ENCODE measurements around the gene COL17A1. TPM values are rescaled to one million over a fixed set of nuclear protein-coding genes. Genes with fewer than 3 reads are reported as not detected.

Gene COL17A1
- total RNA-seq, 1 experiment from 2014 or later: 1.2 TPM

DNA sequence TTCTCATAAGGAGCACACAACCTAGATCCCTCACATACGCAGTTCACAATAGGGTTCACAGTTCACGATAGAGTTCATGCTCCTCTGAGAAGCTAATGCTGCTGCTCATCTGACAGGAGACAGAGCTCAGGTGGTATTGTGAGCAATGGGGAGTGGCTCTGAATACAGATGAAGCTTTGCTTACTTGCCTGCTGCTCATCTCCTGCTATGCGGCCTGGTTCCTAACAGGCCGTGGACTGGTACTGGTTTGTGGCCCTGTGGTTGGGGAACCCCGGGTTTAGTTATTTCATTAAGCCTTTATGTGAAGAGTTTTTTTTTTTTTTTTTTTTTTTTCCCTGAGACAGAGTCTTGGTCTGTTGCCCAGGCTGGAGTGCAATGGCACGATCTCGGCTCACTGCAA lies 99.3 kb downstream of the COL17A1 start:
- CTCF ChIA-PET: no interaction called here
- H3K4me2 ChIP-seq (ENCODE audit: low read length): no peak overlapping the region

GRCh38 chr10:103985726-103986125 lies 100.0 kb downstream of the COL17A1 start:
- H3K9ac ChIP-seq (ENCODE audit: low read length): no peak overlapping the region
- ATAC-seq (no peak), DNase-seq (no peak)
- no peaks in the 10 kb centered on the region for H3F3A ChIP-seq (ENCODE audit: low read length, unreplicated experiment)
- no peaks in the 10 kb centered on the region for H3K36me3 ChIP-seq (ENCODE audit: low read depth, low read length)
- TF ChIP-seq, protein P1, sequence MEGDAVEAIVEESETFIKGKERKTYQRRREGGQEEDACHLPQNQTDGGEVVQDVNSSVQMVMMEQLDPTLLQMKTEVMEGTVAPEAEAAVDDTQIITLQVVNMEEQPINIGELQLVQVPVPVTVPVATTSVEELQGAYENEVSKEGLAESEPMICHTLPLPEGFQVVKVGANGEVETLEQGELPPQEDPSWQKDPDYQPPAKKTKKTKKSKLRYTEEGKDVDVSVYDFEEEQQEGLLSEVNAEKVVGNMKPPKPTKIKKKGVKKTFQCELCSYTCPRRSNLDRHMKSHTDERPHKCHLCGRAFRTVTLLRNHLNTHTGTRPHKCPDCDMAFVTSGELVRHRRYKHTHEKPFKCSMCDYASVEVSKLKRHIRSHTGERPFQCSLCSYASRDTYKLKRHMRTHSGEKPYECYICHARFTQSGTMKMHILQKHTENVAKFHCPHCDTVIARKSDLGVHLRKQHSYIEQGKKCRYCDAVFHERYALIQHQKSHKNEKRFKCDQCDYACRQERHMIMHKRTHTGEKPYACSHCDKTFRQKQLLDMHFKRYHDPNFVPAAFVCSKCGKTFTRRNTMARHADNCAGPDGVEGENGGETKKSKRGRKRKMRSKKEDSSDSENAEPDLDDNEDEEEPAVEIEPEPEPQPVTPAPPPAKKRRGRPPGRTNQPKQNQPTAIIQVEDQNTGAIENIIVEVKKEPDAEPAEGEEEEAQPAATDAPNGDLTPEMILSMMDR (conservative IDR thresholded peaks at IDR 0.05; ENCODE audit: low read depth, low read length): no peak
- TF ChIP-seq EZH2 (IDR thresholded peaks at IDR 0.05; ENCODE audit: low read length, unreplicated experiment) (no peak), EZH2phosphoT487 (IDR thresholded peaks at IDR 0.05; ENCODE audit: borderline replicate concordance, low read length) (no peak)
- 0 out of 2 replicates have a peak, but pooled peaks cover 2% of the 10 kb centered on the region for H3K4me1 ChIP-seq (ENCODE audit: insufficient read depth, low read length)
- H3K9me3 ChIP-seq (ENCODE audit: low read length): no peaks in the 10 kb centered on the region
- no peaks in the 10 kb centered on the region for H3K9me2 ChIP-seq (replicated peaks; ENCODE audit: low read length)
- ChIA-PET POLR2A (ENCODE audit: unreplicated experiment) (no interaction called here), CTCF (no interaction called here)
- no peaks in the 10 kb centered on the region; the same call in 1 of the 2 replicates for H4K20me1 ChIP-seq (ENCODE audit: low read length)
- no peak overlapping the region for H3K27ac ChIP-seq (ENCODE audit: low read length)
- no TSS peak for BruUV-seq (replicated peaks)
- H3K79me2 ChIP-seq (ENCODE audit: low read length): peaks cover 82% of the 10 kb centered on the region
- no peak overlapping the region for H3K4me3 ChIP-seq (ENCODE audit: low read length)
- intact Hi-C loops (cut with micrococcal nuclease): no loop called here
- no peak overlapping the region for H3K4me2 ChIP-seq (ENCODE audit: low read length)
- no peak overlapping the region for H2AFZ ChIP-seq (ENCODE audit: low read length)
- no peaks in the 10 kb centered on the region for H3K27me3 ChIP-seq (ENCODE audit: low read length)

More for the DNA sequence above, 99.3 kb downstream of the COL17A1 start:
- Histone ChIP-seq H3K9me3 (ENCODE audit: low read length) (no peaks in the 10 kb centered on the region), H3K4me1 (ENCODE audit: insufficient read depth, low read length) (peaks cover 4% of the 10 kb centered on the region; the same call in 1 of the 2 replicates), H3K27me3 (ENCODE audit: low read length) (no peaks in the 10 kb centered on the region), H3K27ac (ENCODE audit: low read length) (no peak overlapping the region), H3K36me3 (ENCODE audit: low read depth, low read length) (no peaks in the 10 kb centered on the region), H4K20me1 (ENCODE audit: low read length) (no peaks in the 10 kb centered on the region; the same call in 1 of the 2 replicates), H3K9me2 (replicated peaks; ENCODE audit: low read length) (no peaks in the 10 kb centered on the region), H3K9ac (ENCODE audit: low read length) (no peak overlapping the region), H3K79me2 (ENCODE audit: low read length) (peaks cover 75% of the 10 kb centered on the region), H3K4me3 (ENCODE audit: low read length) (no peak overlapping the region), H3F3A (ENCODE audit: low read length, unreplicated experiment) (no peaks in the 10 kb centered on the region), H2AFZ (ENCODE audit: low read length) (no peak overlapping the region)
- ATAC-seq (no peak), DNase-seq (no peak)
- intact Hi-C loops (cut with micrococcal nuclease): no loop called here
- TF ChIP-seq, protein P1 (conservative IDR thresholded peaks at IDR 0.05; ENCODE audit: low read depth, low read length): no peak
- TF ChIP-seq EZH2 (IDR thresholded peaks at IDR 0.05; ENCODE audit: low read length, unreplicated experiment) (no peak), EZH2phosphoT487 (IDR thresholded peaks at IDR 0.05; ENCODE audit: borderline replicate concordance, low read length) (no peak)
- POLR2A ChIA-PET (ENCODE audit: unreplicated experiment): no interaction called here
- no TSS peak for BruUV-seq (replicated peaks)

- Histone ChIP-seq H3K4me1 (ENCODE audit: insufficient read depth, low read length) (no peaks in the 10 kb centered on the region), H3K4me3 (ENCODE audit: low read length) (no peak overlapping the region), H3K4me2 (ENCODE audit: low read length) (no peak overlapping the region), H3K9me2 (replicated peaks; ENCODE audit: low read length) (no peaks in the 10 kb centered on the region), H4K20me1 (ENCODE audit: low read length) (peaks cover 2% of the 10 kb centered on the region; the same call in 1 of the 2 replicates), H2AFZ (ENCODE audit: low read length) (no peak overlapping the region), H3F3A (ENCODE audit: low read length, unreplicated experiment) (no peaks in the 10 kb centered on the region), H3K27ac (ENCODE audit: low read length) (no peak overlapping the region), H3K9ac (ENCODE audit: low read length) (no peak overlapping the region), H3K9me3 (ENCODE audit: low read length) (no peaks in the 10 kb centered on the region), H3K79me2 (ENCODE audit: low read length) (peaks cover 90% of the 10 kb centered on the region), H3K27me3 (ENCODE audit: low read length) (no peaks in the 10 kb centered on the region), H3K36me3 (ENCODE audit: low read depth, low read length) (no peaks in the 10 kb centered on the region)
- DNase-seq (no peak), ATAC-seq (no peak)
- CTCF ChIA-PET: interaction anchor here (0.6 kb wide), 1 partner anchor 12 kb away, joined by 5 read pairs; no protein-coding TSS in a partner anchor
- no peak for TF ChIP-seq EZH2 (IDR thresholded peaks at IDR 0.05; ENCODE audit: low read length, unreplicated experiment)
- TF ChIP-seq, protein P1 (conservative IDR thresholded peaks at IDR 0.05; ENCODE audit: low read depth, low read length): no peak
- TF ChIP-seq EZH2phosphoT487 (IDR thresholded peaks at IDR 0.05; ENCODE audit: borderline replicate concordance, low read length): no peak
- POLR2A ChIA-PET (ENCODE audit: unreplicated experiment): interaction anchor here (0.7 kb wide), 1 partner anchor 17 kb away, joined by 3 read pairs; no protein-coding TSS in a partner anchor
- BruUV-seq (replicated peaks): no TSS peak
- intact Hi-C loops (cut with micrococcal nuclease): no loop called here
Observed at GRCh38 chr10:103983367-103983911, 102.2 kb downstream of the COL17A1 start.
